GM12878 (cell line): Measurements from ENCODE around the gene CCDC85B. TPM values are rescaled to one million over a fixed set of nuclear protein-coding genes. Genes with fewer than 3 reads are reported as not detected.
A peak's percentile ranks its signal among the peaks of the same experiment; 100 is the strongest.

ENCODE experiments used
- ATAC-seq: fragments of 200-7000 bp; cut with Tn5 transposase; 3 replicates; pipeline ENCODE4 v1.9.1; 2020; ENCODE audit warnings: mild to moderate bottlenecking, moderate library complexity
- BruUV-seq: library from RNA; stranded (reverse); fragments of 400-500 nt; replicated peaks from 2 replicates; lab custom pipeline; 2021; lab: Mats Ljungman, UMichigan
- CTCF ChIA-PET: fragments of 300-600 bp; sonication (Branson Sonifier 250); formaldehyde crosslinking; extraction: SDS; loops from one replicate; lab custom pipeline; 2021; ENCODE audit warnings: inconsistent platforms; lab: Yijun Ruan, JAX
- POLR2A ChIA-PET: fragments of 350-600 bp; formaldehyde crosslinking; extraction: SDS; loops from one replicate; lab custom pipeline; 2021; ENCODE audit warnings: inconsistent platforms; lab: Charles Lee
- RAD21 ChIA-PET: fragments of 300-600 bp; sonication (Branson Sonifier 250); formaldehyde crosslinking; loops from one replicate; lab custom pipeline; 2023; ENCODE audit warnings: antibody characterized with exemption; ENCODE audit not compliant: unreplicated experiment; lab: Charles Lee
- SMC1A ChIA-PET: fragments of 300-600 bp; sonication (Branson Sonifier 250); formaldehyde crosslinking; loops from one replicate; lab custom pipeline; 2023; ENCODE audit not compliant: unreplicated experiment, uncharacterized antibody; lab: Charles Lee
- DNase-seq: peaks from one replicate; pipeline ENCODE4 v3.0.0-alpha.2; 2011; ENCODE audit warnings: low read depth, low spot score
- FAIRE-seq: peaks from 3 replicates; lab custom pipeline; 2011; peaks lifted over from hg19 to GRCh38; lab: Jason Lieb, UNC
- H2AFZ ChIP-seq: 2 replicates; pipeline ENCODE4 v1.6.0; 2011; ENCODE audit warnings: low read depth, low read length, control low read depth; ENCODE audit not compliant: control insufficient read depth
- H3K27ac ChIP-seq: 2 replicates; pipeline ENCODE4 v1.5.1; 2011; ENCODE audit warnings: control low read depth; ENCODE audit not compliant: control insufficient read depth, insufficient read depth
- H3K27me3 ChIP-seq, 2 experiments: replicated peaks in 1 of 2; 2 replicates each; pipeline versions ENCODE4 v1.6.0 to v1.6.1; 2011; ENCODE audit warnings: low read length in 1 of 2; ENCODE audit not compliant: control insufficient read depth in 2 of 2, insufficient read depth in 2 of 2
- H3K36me3 ChIP-seq, 2 experiments: 2 replicates each; pipeline ENCODE4 v1.5.1; 2011; ENCODE audit warnings: low read length in 1 of 2; ENCODE audit not compliant: control insufficient read depth in 2 of 2, insufficient read depth in 2 of 2
- H3K4me1 ChIP-seq: 2 replicates; pipeline ENCODE4 v1.6.1; 2011; ENCODE audit warnings: mild to moderate bottlenecking, low read length, moderate library complexity, mixed read lengths; ENCODE audit not compliant: control insufficient read depth, insufficient read depth
- H3K4me2 ChIP-seq: 2 replicates; pipeline ENCODE4 v1.6.0; 2011; ENCODE audit warnings: control low read depth; ENCODE audit not compliant: control insufficient read depth, insufficient read depth
- H3K4me3 ChIP-seq: fragments of 200-600 bp; sonication (generic); 2 replicates; pipeline ENCODE4 v1.5.1; 2016
- H3K79me2 ChIP-seq: 2 replicates; pipeline ENCODE4 v1.6.0; 2011; ENCODE audit warnings: low read length; ENCODE audit not compliant: control insufficient read depth, insufficient read depth
- H3K9ac ChIP-seq: 2 replicates; pipeline ENCODE4 v1.8.0; 2011; ENCODE audit warnings: low read length, control low read depth, mixed read lengths; ENCODE audit not compliant: control insufficient read depth, insufficient read depth
- H3K9me3 ChIP-seq: replicated peaks from 3 replicates; pipeline ENCODE4 v1.5.1; 2011; ENCODE audit warnings: mild to moderate bottlenecking, low read length; ENCODE audit not compliant: control insufficient read depth, insufficient read depth
- H4K20me1 ChIP-seq: 2 replicates; pipeline ENCODE4 v1.6.0; 2011; ENCODE audit not compliant: control insufficient read depth, insufficient read depth
- CBX5 ChIP-seq: sonication (generic); IDR thresholded peaks from 2 replicates; pipeline ENCODE4 v1.6.1; 2016; ENCODE audit warnings: low read depth, moderate library complexity, mild to moderate bottlenecking, inconsistent platforms
- CHD2 ChIP-seq: IDR thresholded peaks from 2 replicates; pipeline ENCODE4 v1.6.1; 2011; ENCODE audit warnings: low read depth, low read length, improper control_type of control experiment, borderline replicate concordance
- ELK1 ChIP-seq: IDR thresholded peaks from 2 replicates; pipeline ENCODE4 v1.6.1; 2012; ENCODE audit warnings: low read depth, low read length, improper control_type of control experiment
- EP300 ChIP-seq, 2 experiments: fragments of 150-350 bp in 1 of 2; IDR thresholded peaks; 2 replicates each; pipeline ENCODE4 v1.6.1; 2011 to 2012; ENCODE audit warnings: low read depth in 2 of 2, low read length in 2 of 2, borderline replicate concordance in 1 of 2, improper control_type of control experiment in 1 of 2, inconsistent platforms in 1 of 2; ENCODE audit not compliant: control insufficient read depth in 1 of 2
- FOS ChIP-seq: IDR thresholded peaks from 3 replicates; pipeline ENCODE4 v1.6.1; 2011; ENCODE audit warnings: borderline replicate concordance; ENCODE audit not compliant: insufficient read length; ENCODE audit errors: extremely low read depth
- IRF5 ChIP-seq: fragments of 450-650 bp; IDR thresholded peaks from 2 replicates; pipeline ENCODE4 v1.6.1; 2017; ENCODE audit warnings: borderline replicate concordance
- JUND ChIP-seq: IDR thresholded peaks from 2 replicates; pipeline ENCODE4 v1.6.1; 2012; ENCODE audit warnings: low read depth, mild to moderate bottlenecking, low read length, improper control_type of control experiment, moderate library complexity
- MEF2A ChIP-seq: IDR thresholded peaks from 2 replicates; pipeline ENCODE4 v1.6.1; 2011; ENCODE audit warnings: low read depth, mild to moderate bottlenecking, low read length, moderate library complexity; ENCODE audit not compliant: insufficient read depth
- PAX8 ChIP-seq: fragments of 450-650 bp; IDR thresholded peaks from 2 replicates; pipeline ENCODE4 v1.6.1; 2017; ENCODE audit warnings: mild to moderate bottlenecking, moderate library complexity
- PML ChIP-seq: IDR thresholded peaks from 2 replicates; pipeline ENCODE4 v1.6.1; 2012; ENCODE audit warnings: low read length, inconsistent platforms
- POLR2A ChIP-seq: IDR thresholded peaks from 2 replicates; pipeline ENCODE4 v1.6.1; 2011; ENCODE audit warnings: low read depth, mild to moderate bottlenecking, low read length
- POLR2AphosphoS5 ChIP-seq: IDR thresholded peaks from 2 replicates; pipeline ENCODE4 v1.6.1; 2011; ENCODE audit warnings: mild to moderate bottlenecking, low read length, inconsistent platforms
- RAD51 ChIP-seq: fragments of 450-650 bp; IDR thresholded peaks from 2 replicates; pipeline ENCODE4 v1.6.1; 2016; ENCODE audit warnings: moderate library complexity, mild to moderate bottlenecking, inconsistent platforms
- RBBP5 ChIP-seq: fragments of 200-600 bp; sonication (generic); conservative IDR thresholded peaks from 2 replicates; pipeline ENCODE4 v1.6.1; 2016
- SIX5 ChIP-seq: IDR thresholded peaks from 2 replicates; pipeline ENCODE4 v1.6.1; 2011; ENCODE audit warnings: mild to moderate bottlenecking, low read depth, low read length, moderate library complexity; ENCODE audit not compliant: severe bottlenecking
- ZNF207 ChIP-seq: fragments of 450-650 bp; IDR thresholded peaks from 2 replicates; pipeline ENCODE4 v1.6.1; 2014; ENCODE audit warnings: antibody characterized with exemption, mild to moderate bottlenecking, borderline replicate concordance
- ZNF592 ChIP-seq: fragments of 450-650 bp; IDR thresholded peaks from 2 replicates; pipeline ENCODE4 v1.6.1; 2017; ENCODE audit warnings: mild to moderate bottlenecking, moderate library complexity
- WGBS: methylation state at CpG from one replicate; pipeline ENCODE4 v1.1.6; 2016; ENCODE audit warnings: low lambda C conversion rate; ENCODE audit not compliant: insufficient replicate concordance, insufficient coverage; ENCODE audit errors: missing lambda C conversion rate; 5-methylcytosine and 5-hydroxymethylcytosine counted together
- in situ Hi-C: fragments of 300-500 bp; cut with MboI; formaldehyde crosslinking; loops from 9 replicates; pipeline ENCODE4 v1.14.3; 2018; ENCODE audit warnings: mixed read lengths
- intact Hi-C: fragments of 100-400 bp; cut with micrococcal nuclease; formaldehyde crosslinking; loops from one replicate; pipeline ENCODE4 v1.14.2; 2022; ENCODE audit not compliant: unreplicated experiment
- polyA plus RNA-seq, 11 experiments: library from polyadenylated mRNA; depleted of rRNA in 4 of 11; unstranded in 6 of 11; stranded (reverse) in 5 of 11; fragments of >200 nt; fragmentation: Nextera tagmentation in 4 of 11; fragmentation: Illumina TruSeq in 1 of 11; extraction: Ambion mirVana in 4 of 11; extraction: Trizol in 1 of 11; gene quantifications; 1 replicate in 1 of 11; 2 replicates in 10 of 11; pipeline versions ENCODE4 v1.2.1 to v1.2.3, GENCODE V29; 2011 to 2016; ENCODE audit warnings: inconsistent platforms in 2 of 11, missing spikeins in 2 of 11, low read depth in 1 of 11
- total RNA-seq, 4 experiments: library from RNA; depleted of rRNA in 3 of 4; stranded (reverse); fragments of >200 nt in 3 of 4; fragmentation: Illumina TruSeq in 1 of 4; extraction: Trizol in 1 of 4; gene quantifications; 2 replicates each; pipeline versions ENCODE4 v1.2.1 to v1.2.3, GENCODE V29; 2013 to 2021

Gene CCDC85B
- total and polyA plus RNA-seq, 10 of the 15 experiments (the other 5 are each of a cell fraction or from before 2014, with no cell fraction given), result 0.32 to 114 (median 49.5) TPM

- Histone ChIP-seq H3K36me3 (peaks cover 25 to 33% of the 10 kb centered on the region in 2 experiments; a peak in 3 of 4 replicates), H3K4me2 (no peak overlapping the region), H2AFZ (no peak overlapping the region), H3K9me3 (peaks cover 2% of the 10 kb centered on the region; the same call in 2 of the 3 replicates), H3K9ac (no peak overlapping the region), H3K27me3 (no peaks in the 10 kb centered on the region), H3K4me1 (peaks cover 2% of the 10 kb centered on the region), H4K20me1 (peaks cover 13% of the 10 kb centered on the region; the same call in 1 of the 2 replicates), H3K79me2 (peaks cover 16% of the 10 kb centered on the region), H3K4me3 (no peak overlapping the region), H3K27ac (no peak overlapping the region)
- BruUV-seq, result no TSS peak
- SMC1A ChIA-PET, result interaction anchor here (1.2 kb wide), 1 partner anchor 17 kb away, joined by 3 read pairs; the partner anchor contains the start of gene SNX32
- POLR2A ChIA-PET, result interaction anchor here (0.7 to 1.1 kb wide), 2 partner anchors 10 to 13 kb away, joined by 3 read pairs; partner anchors contain the start of gene MUS81
- in situ Hi-C loops, result loop anchor here (25.0 kb wide), 1 partner anchor 1613 kb away; the partner anchor contains the start of genes DNAJC4, FKBP2, NUDT22 and PPP1R14B
- RAD21 ChIA-PET, result interaction anchor here (1.2 kb wide), 1 partner anchor 34 kb away, joined by 4 read pairs; no protein-coding TSS in a partner anchor
- intact Hi-C loops, result no loop called here
- WGBS, result 81% methylated on average over 20 of the region's 20 CpGs
- ATAC-seq (peak; percentile 31), FAIRE-seq (no peak), DNase-seq (no peak)
- CTCF ChIA-PET, result interaction anchor here (0.7 to 3.8 kb wide), 5 partner anchors 9 to 131 kb away, joined by 3 to 17 read pairs (median 3); no protein-coding TSS in a partner anchor
- TF ChIP-seq POLR2AphosphoS5 (peak; percentile 60), CBX5 (no peak), PML (no peak), ZNF592 (no peak), IRF5 (no peak), ELK1 (no peak), RBBP5 (no peak), POLR2A (peak; percentile 16), CHD2 (no peak), EP300 (IDR thresholded peaks at IDR 0.05; ENCODE audit: borderline replicate concordance in 1 of 2, control insufficient read depth in 1 of 2, low read depth in 2 of 2, low read length in 2 of 2) (no peak), SIX5 (no peak), PAX8 (no peak), MEF2A (no peak), RAD51 (no peak), ZNF207 (no peak), JUND (no peak), FOS (no peak)
Observed at GRCh38 chr11:65850217-65851082, 40.0 kb upstream of the CCDC85B start.
